Subcutaneous adipose tissue (tissue), 4 donors: Measurements from ENCODE around the gene NELL1. TPM values are rescaled to one million over a fixed set of nuclear protein-coding genes. Genes with fewer than 3 reads are reported as not detected.

ENCODE experiments used
- CTCF ChIP-seq: fragments of 450-650 bp; IDR thresholded peaks from one replicate; pipeline ENCODE4 v1.5.1; 2016; ENCODE audit warnings: low read depth, mild to moderate bottlenecking, control low read depth, antibody characterized with exemption, moderate library complexity
- total RNA-seq, 4 donors: library from RNA; depleted of rRNA; stranded (reverse); fragments of >200 nt; gene quantifications; one replicate each; pipeline ENCODE4 v1.1.0, GENCODE V29; 2016

NELL1 gene
- total RNA-seq, 4 donors from 2014 or later, result not detected

DNA sequence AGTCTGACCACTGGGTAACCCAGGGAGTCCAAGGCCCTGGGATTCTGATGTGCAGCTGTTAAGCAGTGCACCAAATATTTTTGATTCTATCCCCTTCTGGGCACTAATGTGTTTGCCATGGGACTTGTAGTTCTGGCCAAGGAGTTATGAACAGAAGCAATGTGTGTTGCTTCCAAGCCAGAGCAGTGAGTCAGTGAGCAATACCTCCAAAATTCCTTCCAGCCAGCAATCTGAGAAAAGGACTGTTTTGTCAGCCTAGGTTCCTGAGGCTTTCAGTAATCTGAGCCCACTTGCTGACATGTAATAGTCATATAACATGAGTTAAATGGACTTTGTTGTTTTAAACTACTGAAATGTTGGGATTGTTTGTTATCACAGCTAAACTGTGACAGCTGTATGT, 311.4 kb downstream of the NELL1 start:
- no peak for TF ChIP-seq CTCF

DNA sequence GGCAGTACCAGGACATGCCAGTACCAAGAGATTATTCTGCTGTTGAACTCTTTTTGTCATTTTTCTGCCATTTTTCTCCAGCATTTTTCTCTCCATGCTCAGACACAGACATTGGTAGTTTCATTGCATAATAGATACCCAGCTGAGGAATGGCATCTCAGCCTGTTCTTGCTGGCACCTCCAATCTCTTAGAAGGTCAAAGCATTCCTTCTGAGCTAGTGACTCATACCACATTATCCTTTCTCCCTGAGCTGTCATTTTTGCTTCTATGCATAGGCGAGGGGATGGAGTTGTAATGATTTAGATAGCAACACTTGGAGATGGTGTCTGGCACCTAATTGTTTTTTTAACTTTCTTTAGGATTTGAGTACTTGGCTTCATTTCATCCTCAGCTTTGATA, 321.1 kb downstream of the NELL1 start:
- TF ChIP-seq CTCF, result no peak

DNA sequence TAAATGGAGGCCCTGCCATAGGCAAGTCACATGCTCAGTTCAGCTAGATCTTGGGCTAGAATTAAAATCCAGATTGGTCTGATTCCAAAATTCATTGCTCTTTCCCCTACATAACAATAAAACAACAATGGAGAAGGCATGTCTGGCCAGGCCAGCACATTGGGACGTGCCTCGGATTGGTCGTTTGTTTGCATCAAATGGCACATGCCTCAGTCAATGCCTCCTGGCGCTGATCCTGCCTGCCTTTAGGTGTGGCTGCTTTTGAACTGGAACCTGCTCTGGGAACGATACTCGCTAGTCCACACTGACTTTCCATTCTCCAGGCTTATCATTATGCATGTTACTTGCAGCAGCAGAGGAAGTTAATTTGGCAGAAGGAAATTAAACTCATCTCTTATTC, 322.1 kb downstream of the NELL1 start:
- TF ChIP-seq CTCF, result no peak

DNA sequence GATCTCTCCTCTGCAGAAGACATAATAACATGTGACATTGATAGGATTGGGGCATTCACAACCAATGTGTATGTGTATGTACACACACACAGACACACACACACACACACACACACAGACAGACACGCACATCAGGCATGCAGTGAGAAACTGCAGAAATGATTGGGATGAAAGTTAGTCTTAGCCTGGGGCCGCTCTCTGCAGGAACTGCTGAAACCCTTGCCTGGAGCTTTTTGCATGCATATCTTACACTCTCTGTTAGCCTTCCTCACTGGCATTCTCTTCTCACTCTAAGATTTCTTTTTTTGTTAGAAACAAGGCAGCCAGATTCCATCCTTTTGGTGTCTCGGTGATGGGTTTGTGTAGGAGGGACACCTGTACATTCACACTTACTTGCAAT, 337.9 kb downstream of the NELL1 start:
- no peak for TF ChIP-seq CTCF

GRCh38 chr11:21018248-21018647, 348.9 kb downstream of the NELL1 start:
- no peak for TF ChIP-seq CTCF

DNA sequence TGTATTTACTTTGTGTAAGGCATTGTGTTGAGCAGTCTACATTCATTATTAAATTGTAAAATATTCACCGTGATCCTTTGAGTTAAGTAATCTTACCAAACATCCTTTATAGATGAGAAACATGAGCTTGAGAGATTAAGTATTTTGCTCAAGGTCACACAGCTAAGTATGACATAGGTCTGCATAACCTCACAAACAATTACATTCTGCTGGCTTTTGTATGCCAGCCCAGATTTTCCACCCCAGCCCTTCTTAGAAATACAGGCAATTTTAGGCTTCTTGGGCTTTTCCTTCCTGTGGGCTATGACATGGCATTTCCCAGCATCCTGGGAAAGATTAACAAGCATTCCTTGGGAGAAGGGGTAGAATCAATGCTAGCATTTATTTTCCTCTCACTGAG, 357.3 kb downstream of the NELL1 start:
- TF ChIP-seq CTCF, result no peak

GRCh38 chr11:21037850-21038249, 368.5 kb downstream of the NELL1 start:
- no peak for TF ChIP-seq CTCF

DNA sequence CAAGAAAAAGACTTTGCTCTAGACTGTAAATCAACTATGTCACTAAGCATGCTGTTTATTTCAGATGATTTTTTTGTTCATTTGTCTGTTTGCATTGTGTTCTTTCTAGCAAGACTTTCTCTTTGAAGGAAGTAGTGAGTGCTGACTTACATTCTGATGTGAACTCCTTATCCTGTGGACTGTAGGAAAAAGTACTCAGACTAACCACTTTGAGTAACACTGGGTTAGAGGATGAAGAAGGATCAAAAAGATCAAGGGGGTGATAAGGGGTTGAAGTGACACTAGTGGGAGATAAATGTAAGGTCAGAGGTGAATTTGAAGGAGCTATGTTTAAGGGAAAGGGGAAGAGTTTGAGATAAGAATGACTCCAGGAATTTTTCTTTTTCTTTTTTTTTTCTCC, 369.4 kb downstream of the NELL1 start:
- no peak for TF ChIP-seq CTCF
